ENCODE measurements around the gene APBB2. TPM values are rescaled to one million over a fixed set of nuclear protein-coding genes. Genes with fewer than 3 reads are reported as not detected.
"Not testable (repeated sequence)": the region's sequence is repeated elsewhere in the genome, so short reads cannot be mapped to it uniquely, and the experiment has no call there.

The APBB2 gene
- total RNA-seq, 1 donor = 75.8 TPM

DNA sequence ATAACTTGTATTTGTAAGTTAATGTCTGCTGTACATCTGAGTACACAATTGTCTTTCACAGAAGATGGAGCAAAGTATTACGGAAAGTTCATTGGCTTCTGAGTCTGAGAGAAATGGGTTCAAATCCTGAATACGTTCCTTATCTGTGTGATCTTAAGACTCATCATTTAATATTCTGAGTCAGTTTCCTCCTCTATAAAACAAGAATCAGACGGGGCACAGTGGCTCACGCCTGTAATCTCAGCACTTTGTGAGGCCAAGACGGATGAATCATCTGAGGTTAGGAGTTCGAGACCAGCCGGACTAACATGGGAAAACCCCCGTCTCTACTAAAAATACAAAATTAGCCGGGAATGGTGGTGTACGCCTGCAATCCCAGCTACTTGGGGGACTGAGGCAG is 57.8 kb downstream of the APBB2 start:
- DNase-seq (ENCODE audit: low read depth) = peak; percentile 53
- no peak overlapping the region for H3K4me3 ChIP-seq (ENCODE audit: low read depth, low read length)
- TF ChIP-seq, protein P1, sequence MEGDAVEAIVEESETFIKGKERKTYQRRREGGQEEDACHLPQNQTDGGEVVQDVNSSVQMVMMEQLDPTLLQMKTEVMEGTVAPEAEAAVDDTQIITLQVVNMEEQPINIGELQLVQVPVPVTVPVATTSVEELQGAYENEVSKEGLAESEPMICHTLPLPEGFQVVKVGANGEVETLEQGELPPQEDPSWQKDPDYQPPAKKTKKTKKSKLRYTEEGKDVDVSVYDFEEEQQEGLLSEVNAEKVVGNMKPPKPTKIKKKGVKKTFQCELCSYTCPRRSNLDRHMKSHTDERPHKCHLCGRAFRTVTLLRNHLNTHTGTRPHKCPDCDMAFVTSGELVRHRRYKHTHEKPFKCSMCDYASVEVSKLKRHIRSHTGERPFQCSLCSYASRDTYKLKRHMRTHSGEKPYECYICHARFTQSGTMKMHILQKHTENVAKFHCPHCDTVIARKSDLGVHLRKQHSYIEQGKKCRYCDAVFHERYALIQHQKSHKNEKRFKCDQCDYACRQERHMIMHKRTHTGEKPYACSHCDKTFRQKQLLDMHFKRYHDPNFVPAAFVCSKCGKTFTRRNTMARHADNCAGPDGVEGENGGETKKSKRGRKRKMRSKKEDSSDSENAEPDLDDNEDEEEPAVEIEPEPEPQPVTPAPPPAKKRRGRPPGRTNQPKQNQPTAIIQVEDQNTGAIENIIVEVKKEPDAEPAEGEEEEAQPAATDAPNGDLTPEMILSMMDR (IDR thresholded peaks at IDR 0.05; ENCODE audit: insufficient read depth, low read length) = no peak

DNA sequence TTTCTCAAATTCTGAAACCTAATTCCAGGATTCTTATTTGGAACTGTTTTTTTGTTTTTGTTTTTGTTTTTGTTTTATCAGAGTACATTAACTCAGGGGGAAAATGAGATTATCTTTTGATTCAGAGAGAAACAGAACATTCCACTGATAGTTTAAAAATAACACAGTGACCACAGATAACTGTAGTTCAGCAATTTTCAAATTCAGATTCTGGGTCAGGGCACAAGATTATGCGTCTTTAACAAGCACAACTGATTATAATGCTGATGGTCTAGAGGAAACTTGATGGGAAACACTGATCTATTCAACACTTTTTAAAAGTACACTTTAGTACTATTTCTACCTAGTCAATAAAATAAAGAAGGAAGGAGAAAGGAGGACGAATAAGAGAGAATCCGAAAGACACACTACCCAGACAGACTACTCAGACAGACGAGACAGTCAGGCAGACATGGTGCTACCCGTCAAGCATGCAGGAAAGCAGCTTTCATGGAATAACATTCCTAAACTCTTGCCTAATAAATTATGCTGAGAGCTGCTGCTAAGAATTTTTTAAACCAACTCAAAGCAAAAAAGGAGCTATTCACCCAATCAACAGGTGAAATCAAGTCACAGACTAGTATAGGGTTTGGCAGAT is 59.0 kb downstream of the APBB2 start:
- DNase-seq (ENCODE audit: low read depth) = peak; percentile 63
- TF ChIP-seq, protein P1 (IDR thresholded peaks at IDR 0.05; ENCODE audit: insufficient read depth, low read length) = no peak
- no peak overlapping the region for H3K4me3 ChIP-seq (ENCODE audit: low read depth, low read length)

DNA sequence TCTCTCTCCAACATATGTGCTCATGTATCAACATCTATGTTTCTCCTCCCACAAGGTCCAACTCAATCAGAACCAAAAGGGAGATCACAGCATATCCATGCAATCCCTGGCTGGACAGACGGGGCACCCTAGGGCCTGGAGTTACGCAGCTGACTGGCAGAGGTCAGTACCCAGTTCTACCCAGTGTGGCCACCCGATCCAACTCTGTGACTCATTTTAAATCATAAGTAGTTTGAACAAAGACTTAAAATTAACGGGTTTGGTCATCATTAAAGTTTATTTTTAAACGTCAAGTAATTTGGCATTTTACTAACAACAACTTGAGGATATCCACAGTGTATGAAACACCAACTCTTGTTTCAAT is 59.5 kb downstream of the APBB2 start:
- H3K4me3 ChIP-seq (ENCODE audit: low read depth, low read length) = no peak overlapping the region
- no peak for DNase-seq (ENCODE audit: low read depth)
- TF ChIP-seq, protein P1 (IDR thresholded peaks at IDR 0.05; ENCODE audit: insufficient read depth, low read length) = no peak

DNA sequence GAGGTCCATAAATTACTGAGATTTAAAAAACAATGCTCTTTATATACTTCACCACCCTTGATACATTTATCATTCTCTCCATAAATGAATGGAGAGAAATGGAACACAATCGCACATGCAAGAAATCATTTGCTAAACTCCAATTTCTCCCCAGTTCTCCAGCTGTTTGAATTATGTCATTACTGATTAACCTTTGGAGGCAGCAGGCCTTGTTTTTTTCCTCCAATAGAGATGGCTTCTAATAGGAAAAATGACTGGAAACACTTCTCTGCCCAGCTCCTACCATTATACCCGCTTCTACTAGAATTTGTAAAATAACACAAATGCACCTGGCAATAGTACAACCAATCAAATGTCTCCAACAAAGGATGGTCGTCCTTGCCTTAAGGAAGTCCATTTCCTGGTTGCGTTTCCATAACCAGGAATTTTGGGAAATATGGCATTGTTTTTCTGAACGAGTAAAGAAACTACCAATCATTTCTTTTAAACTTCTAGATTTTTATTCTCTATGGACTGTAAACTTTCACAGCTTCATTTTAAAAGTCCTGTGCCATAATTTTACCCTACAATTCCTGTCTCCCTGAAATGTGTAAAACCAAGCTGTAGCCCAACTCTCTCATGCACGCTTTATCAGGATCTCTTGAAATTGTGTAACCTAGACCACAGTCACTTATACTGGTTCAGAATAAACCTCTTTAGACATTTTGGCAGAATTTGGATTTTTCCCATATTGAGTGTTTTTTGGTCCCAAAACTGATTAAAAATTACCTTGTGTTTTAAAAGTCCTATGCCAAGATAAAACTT is 60.1 kb downstream of the APBB2 start:
- TF ChIP-seq, protein P1 (IDR thresholded peaks at IDR 0.05; ENCODE audit: insufficient read depth, low read length) = no peak
- DNase-seq (ENCODE audit: low read depth) = no peak
- no peak overlapping the region for H3K4me3 ChIP-seq (ENCODE audit: low read depth, low read length)

DNA sequence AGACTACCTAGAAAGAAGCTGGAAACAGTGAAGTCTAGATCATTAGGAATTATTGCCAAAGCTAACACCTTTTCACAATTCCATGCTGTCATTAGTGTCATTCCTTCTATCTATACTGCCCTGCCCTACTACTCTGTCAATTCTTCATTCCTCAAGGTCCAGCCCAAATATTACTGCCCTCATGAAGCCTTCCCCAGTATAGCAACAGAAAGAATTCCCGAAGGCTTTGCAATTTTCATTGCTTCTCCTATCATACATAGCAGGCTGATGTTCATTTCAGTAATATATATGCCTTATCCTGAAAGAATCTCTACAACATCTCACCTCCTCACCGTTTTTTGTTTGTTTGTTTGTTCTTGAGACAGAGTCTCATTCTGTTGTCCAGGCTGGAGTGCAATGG is 63.9 kb downstream of the APBB2 start:
- TF ChIP-seq, protein P1 (IDR thresholded peaks at IDR 0.05; ENCODE audit: insufficient read depth, low read length) = no peak
- DNase-seq (ENCODE audit: low read depth) = no peak
- H3K4me3 ChIP-seq (ENCODE audit: low read depth, low read length) = no peak overlapping the region

DNA sequence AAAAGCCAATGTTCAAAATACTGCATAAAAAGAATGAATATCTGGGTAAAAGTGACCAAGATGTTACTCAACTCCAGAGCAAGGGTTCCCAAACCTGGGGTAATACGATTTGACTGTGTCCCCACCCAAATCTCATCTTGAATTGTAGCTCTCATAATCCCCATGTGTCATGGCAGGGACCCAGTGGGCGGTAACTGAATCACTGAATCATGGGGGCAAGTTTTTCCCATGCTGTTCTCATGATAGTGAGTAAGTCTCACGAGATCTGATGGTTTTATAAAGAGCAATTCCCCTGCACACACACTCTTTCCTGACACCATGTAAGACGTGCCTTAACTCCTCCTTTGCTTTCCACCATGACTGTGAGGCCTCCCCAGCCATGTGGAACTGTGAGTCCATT is 64.8 kb downstream of the APBB2 start:
- not testable (repeated sequence) for H3K4me3 ChIP-seq (ENCODE audit: low read depth, low read length); DNase-seq (ENCODE audit: low read depth)

DNA sequence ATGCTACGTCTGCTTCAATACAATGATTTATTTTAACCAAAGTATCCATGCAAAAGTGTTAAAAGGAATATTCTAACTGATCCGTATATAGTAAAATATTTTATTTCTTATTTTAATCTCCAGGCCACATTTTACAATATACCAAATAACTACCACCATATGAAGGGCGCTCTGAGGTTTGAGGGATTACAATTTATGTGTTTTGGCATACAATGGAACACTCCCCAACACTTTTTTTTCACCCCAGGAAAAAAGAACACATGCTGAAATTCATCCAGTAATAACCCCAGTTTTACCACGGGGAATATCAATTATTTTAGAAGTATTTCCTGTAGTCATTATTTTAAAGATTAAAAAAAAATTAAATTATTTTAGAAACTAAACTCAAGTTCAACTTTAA is 65.4 kb downstream of the APBB2 start:
- TF ChIP-seq, protein P1 (IDR thresholded peaks at IDR 0.05; ENCODE audit: insufficient read depth, low read length) = no peak
- no peak overlapping the region for H3K4me3 ChIP-seq (ENCODE audit: low read depth, low read length)
- DNase-seq (ENCODE audit: low read depth) = no peak

Data from fibroblast of the aortic adventitia (primary cell).